GM12878 (cell line): ENCODE measurements around the gene HMGCS1. TPM values are rescaled to one million over a fixed set of nuclear protein-coding genes. Genes with fewer than 3 reads are reported as not detected.

Source experiments
- FOS ChIP-seq: IDR thresholded peaks from 3 replicates; pipeline ENCODE4 v1.6.1; 2011; ENCODE audit warnings: borderline replicate concordance; ENCODE audit not compliant: insufficient read length; ENCODE audit errors: extremely low read depth
- HDAC6 ChIP-seq: fragments of 200-600 bp; sonication (generic); IDR thresholded peaks from one replicate; pipeline ENCODE4 v1.8.0; 2017; ENCODE audit warnings: antibody characterized with exemption; ENCODE audit not compliant: unreplicated experiment
- IRF4 ChIP-seq: IDR thresholded peaks from 2 replicates; pipeline ENCODE4 v1.6.1; 2011; ENCODE audit warnings: low read depth, low read length
- RAD21 ChIP-seq: IDR thresholded peaks from 2 replicates; pipeline ENCODE4 v1.6.1; 2011; ENCODE audit warnings: mild to moderate bottlenecking, low read depth, low read length, moderate library complexity; ENCODE audit not compliant: insufficient read depth
- SMC3 ChIP-seq: IDR thresholded peaks from 2 replicates; pipeline ENCODE4 v1.6.1; 2011; ENCODE audit warnings: low read length, improper control_type of control experiment, borderline replicate concordance
- SP1 ChIP-seq: IDR thresholded peaks from one replicate; pipeline ENCODE4 v1.6.1; 2011; ENCODE audit warnings: low read depth, low read length
- polyA plus RNA-seq, 11 experiments: library from polyadenylated mRNA; depleted of rRNA in 4 of 11; unstranded in 6 of 11; stranded (reverse) in 5 of 11; fragments of >200 nt; fragmentation: Nextera tagmentation in 4 of 11; fragmentation: Illumina TruSeq in 1 of 11; extraction: Ambion mirVana in 4 of 11; extraction: Trizol in 1 of 11; gene quantifications; 1 replicate in 1 of 11; 2 replicates in 10 of 11; pipeline versions ENCODE4 v1.2.1 to v1.2.3, GENCODE V29; 2011 to 2016; ENCODE audit warnings: inconsistent platforms in 2 of 11, missing spikeins in 2 of 11, low read depth in 1 of 11
- total RNA-seq, 4 experiments: library from RNA; depleted of rRNA in 3 of 4; stranded (reverse); fragments of >200 nt in 3 of 4; fragmentation: Illumina TruSeq in 1 of 4; extraction: Trizol in 1 of 4; gene quantifications; 2 replicates each; pipeline versions ENCODE4 v1.2.1 to v1.2.3, GENCODE V29; 2013 to 2021
- TF ChIP-seq, protein P1 (sequence below): fragments of 450-650 bp; IDR thresholded peaks from 2 replicates; pipeline ENCODE4 v1.6.1; 2016; ENCODE audit warnings: mild to moderate bottlenecking, moderate library complexity, borderline replicate concordance

Gene HMGCS1
- total and polyA plus RNA-seq, 10 of the 15 experiments (the other 5 are each of a cell fraction or from before 2014, with no cell fraction given), result 24.0 to 193 (median 108) TPM

- TF ChIP-seq, protein P1, sequence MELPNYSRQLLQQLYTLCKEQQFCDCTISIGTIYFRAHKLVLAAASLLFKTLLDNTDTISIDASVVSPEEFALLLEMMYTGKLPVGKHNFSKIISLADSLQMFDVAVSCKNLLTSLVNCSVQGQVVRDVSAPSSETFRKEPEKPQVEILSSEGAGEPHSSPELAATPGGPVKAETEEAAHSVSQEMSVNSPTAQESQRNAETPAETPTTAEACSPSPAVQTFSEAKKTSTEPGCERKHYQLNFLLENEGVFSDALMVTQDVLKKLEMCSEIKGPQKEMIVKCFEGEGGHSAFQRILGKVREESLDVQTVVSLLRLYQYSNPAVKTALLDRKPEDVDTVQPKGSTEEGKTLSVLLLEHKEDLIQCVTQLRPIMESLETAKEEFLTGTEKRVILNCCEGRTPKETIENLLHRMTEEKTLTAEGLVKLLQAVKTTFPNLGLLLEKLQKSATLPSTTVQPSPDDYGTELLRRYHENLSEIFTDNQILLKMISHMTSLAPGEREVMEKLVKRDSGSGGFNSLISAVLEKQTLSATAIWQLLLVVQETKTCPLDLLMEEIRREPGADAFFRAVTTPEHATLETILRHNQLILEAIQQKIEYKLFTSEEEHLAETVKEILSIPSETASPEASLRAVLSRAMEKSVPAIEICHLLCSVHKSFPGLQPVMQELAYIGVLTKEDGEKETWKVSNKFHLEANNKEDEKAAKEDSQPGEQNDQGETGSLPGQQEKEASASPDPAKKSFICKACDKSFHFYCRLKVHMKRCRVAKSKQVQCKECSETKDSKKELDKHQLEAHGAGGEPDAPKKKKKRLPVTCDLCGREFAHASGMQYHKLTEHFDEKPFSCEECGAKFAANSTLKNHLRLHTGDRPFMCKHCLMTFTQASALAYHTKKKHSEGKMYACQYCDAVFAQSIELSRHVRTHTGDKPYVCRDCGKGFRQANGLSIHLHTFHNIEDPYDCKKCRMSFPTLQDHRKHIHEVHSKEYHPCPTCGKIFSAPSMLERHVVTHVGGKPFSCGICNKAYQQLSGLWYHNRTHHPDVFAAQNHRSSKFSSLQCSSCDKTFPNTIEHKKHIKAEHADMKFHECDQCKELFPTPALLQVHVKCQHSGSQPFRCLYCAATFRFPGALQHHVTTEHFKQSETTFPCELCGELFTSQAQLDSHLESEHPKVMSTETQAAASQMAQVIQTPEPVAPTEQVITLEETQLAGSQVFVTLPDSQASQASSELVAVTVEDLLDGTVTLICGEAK, result no peak
- TF ChIP-seq FOS, result no peak
- TF ChIP-seq RAD21, result no peak
- no peak for TF ChIP-seq SMC3
- TF ChIP-seq IRF4, result no peak
- TF ChIP-seq SP1, result no peak
- TF ChIP-seq HDAC6, result no peak
Measured at GRCh38 chr5:43314724-43315123, 1.5 kb upstream of the HMGCS1 start (continued).
